Smooth muscle cell of the pulmonary artery (primary cell): ENCODE measurements around the gene ACHE. TPM values are rescaled to one million over a fixed set of nuclear protein-coding genes. Genes with fewer than 3 reads are reported as not detected.

Experiments
- total RNA-seq: library from RNA; depleted of rRNA; stranded (reverse); fragments of >200 nt; gene quantifications from 2 replicates; pipeline ENCODE4 v1.2.3, GENCODE V29; 2014

The ACHE gene
- total RNA-seq: 0.07 and 0.13 TPM in 2 replicates

GRCh38 chr7:100895701-100895955, at the start of gene ACHE:
ACHE (minus strand) TSS chr7:100895888; CDS start chr7:100894232, 1,656 bp downstream.

GRCh38 chr7:100888988-100889750, 6.5 kb downstream of the ACHE start, which contains the start of gene UFSP1:
UFSP1 (minus strand) TSS chr7:100889715; CDS start chr7:100889271, 444 bp downstream.

GRCh38 chr7:100874577-100875355, 20.9 kb downstream of the ACHE start, which contains the start of gene SRRT:
SRRT (plus strand) TSS chr7:100875103; CDS start chr7:100875591, 488 bp downstream.

GRCh38 chr7:100867040-100867775, 28.5 kb downstream of the ACHE start, which contains the start of gene TRIP6:
TRIP6 (plus strand) TSS chr7:100867387; CDS start chr7:100867498, 111 bp downstream.

GRCh38 chr7:100852048-100852872, 43.4 kb downstream of the ACHE start, which contains the start of gene SLC12A9:
SLC12A9 (plus strand) TSS chr7:100852713; CDS start chr7:100854198, 1,485 bp downstream.

Other genes with a start within 250 kb of the ACHE start
- not detected in 2 replicates for gene ACTL6B, start 239.4 kb downstream of the ACHE start, total RNA-seq
- 134 and 142 TPM in 2 replicates for gene GNB2, start 222.1 kb downstream of the ACHE start, total RNA-seq
- gene GIGYF1, start 201.6 kb downstream of the ACHE start, total RNA-seq: 12.6 and 18.8 TPM in 2 replicates
- gene POP7, start 189.8 kb downstream of the ACHE start, total RNA-seq: 27.8 and 29.9 TPM in 2 replicates
- not detected in 2 replicates for gene EPO, start 175.4 kb downstream of the ACHE start, total RNA-seq
- gene ZAN, start 162.3 kb downstream of the ACHE start, total RNA-seq: not detected in 2 replicates
- gene EPHB4, start 68.4 kb downstream of the ACHE start, total RNA-seq: 50.6 and 74.9 TPM in 2 replicates
- 15.1 and 22.9 TPM in 2 replicates for gene SLC12A9, start 43.2 kb downstream of the ACHE start, total RNA-seq
- gene TRIP6, start 28.5 kb downstream of the ACHE start, total RNA-seq: 62.3 and 66.7 TPM in 2 replicates
- gene SRRT, start 20.8 kb downstream of the ACHE start, total RNA-seq: 31.3 and 36.0 TPM in 2 replicates
- 4.0 and 6.0 TPM in 2 replicates for gene UFSP1, start 6.2 kb downstream of the ACHE start, total RNA-seq
- gene MUC3A, start 53.6 kb upstream of the ACHE start, total RNA-seq: not detected in 2 replicates
- gene MUC12, start 73.7 kb upstream of the ACHE start, total RNA-seq: 0.23 TPM in 1 of 2 replicates, not detected in the other
- not detected in 2 replicates for gene MUC17, start 124.2 kb upstream of the ACHE start, total RNA-seq
- gene TRIM56, start 189.6 kb upstream of the ACHE start, total RNA-seq: 31.9 and 43.8 TPM in 2 replicates
- 1,589 and 2,809 TPM in 2 replicates for gene SERPINE1, start 231.2 kb upstream of the ACHE start, total RNA-seq